Measurements from ENCODE around the gene VAT1L.

DNA sequence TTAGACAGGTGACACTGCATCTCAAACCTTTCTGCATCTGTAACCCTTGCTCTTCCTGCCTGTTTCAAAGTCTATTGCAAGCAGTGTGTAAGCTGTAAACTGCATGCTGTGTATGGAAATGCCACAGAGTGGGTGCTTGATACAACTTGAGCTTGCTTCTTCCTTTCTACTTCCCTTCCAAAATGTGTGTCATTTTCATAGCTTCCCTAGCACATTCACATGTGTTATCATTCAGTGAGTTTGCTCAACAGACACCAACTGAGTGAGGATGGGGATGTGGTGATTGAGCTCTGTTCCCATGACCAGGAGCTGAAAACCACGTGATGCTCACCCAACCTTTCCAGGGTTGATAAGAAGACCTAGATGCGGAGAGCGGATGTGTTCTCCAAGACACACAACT is 111.1 kb downstream of the VAT1L start:
- TF ChIP-seq CTCF (IDR thresholded peaks at IDR 0.05; ENCODE audit: low read length) (no peak), EZH2phosphoT487 (IDR thresholded peaks at IDR 0.05; ENCODE audit: low read length) (no peak), EZH2 (optimal IDR thresholded peaks at IDR 0.05; ENCODE audit: low read depth, low read length) (no peak)
